NCI-H1930 (cell line): ENCODE measurements around the gene SEC31B.

Source experiments
- DNase-seq, 2 experiments: peaks; one replicate each; lab custom pipeline; 2025; lab: John Stamatoyannopoulos, UW

The SEC31B gene

GRCh38 chr10:100528123-100528886 is 8.6 kb upstream of the SEC31B start:
- no peak for DNase-seq

DNA sequence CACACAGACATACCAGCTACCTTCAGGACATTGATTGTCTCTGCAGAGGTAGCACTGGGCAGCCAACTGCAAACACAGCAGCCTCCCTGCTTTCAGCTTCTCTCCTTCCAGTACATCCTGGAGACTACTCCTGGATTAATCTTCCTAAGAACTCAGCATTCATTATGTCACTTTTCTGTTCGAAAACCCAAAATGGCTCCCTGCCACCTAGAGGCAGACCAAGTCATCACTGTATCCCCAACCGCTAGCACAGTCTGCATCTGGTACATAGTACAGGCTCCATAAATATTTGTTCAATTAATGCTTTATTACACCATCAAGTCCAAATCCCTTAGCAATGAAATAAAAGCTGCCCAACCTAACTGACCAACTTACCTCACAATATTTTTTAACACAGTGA is 5.0 kb upstream of the SEC31B start:
- DNase-seq, result no peak

- DNase-seq, result no peak
Observed at GRCh38 chr10:100524206-100524605, 4.5 kb upstream of the SEC31B start.

GRCh38 chr10:100522945-100523344 is 3.3 kb upstream of the SEC31B start:
- DNase-seq, result no peak

DNA sequence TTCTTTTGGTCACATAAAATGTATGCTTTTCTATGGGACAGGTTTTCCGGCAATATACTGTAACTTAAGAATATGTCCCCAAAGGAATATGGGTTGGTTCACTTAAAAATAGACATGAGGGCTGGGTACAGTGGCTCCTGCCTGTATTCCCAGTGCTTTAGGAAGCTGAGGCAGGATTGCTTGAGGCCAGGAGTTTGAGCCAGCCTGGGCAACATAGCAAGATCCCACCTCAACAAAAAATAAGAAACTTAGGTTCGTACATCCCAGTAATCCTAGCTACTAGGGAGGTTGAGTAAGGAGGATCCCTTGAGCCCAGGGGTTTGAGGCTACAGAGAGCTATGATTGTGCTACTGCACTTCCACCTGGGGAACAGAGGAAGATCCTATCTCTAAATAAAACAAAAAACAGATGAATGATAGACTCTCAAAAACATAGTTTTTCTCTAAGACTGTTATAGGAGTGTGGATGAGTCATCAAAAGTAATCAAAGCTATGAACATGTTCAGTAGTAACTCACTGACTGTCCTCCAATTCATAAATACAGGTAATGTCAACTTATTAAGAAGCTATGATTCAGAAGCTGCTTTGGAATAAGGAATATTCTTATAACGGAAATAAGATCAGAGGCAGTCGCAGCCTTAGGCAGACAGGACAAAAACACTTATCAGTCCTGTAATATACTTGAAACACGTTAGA is 2.6 kb upstream of the SEC31B start:
- no peak for DNase-seq

- DNase-seq, result no peak
Observed at GRCh38 chr10:100520811-100521210, 1.1 kb upstream of the SEC31B start.

DNA sequence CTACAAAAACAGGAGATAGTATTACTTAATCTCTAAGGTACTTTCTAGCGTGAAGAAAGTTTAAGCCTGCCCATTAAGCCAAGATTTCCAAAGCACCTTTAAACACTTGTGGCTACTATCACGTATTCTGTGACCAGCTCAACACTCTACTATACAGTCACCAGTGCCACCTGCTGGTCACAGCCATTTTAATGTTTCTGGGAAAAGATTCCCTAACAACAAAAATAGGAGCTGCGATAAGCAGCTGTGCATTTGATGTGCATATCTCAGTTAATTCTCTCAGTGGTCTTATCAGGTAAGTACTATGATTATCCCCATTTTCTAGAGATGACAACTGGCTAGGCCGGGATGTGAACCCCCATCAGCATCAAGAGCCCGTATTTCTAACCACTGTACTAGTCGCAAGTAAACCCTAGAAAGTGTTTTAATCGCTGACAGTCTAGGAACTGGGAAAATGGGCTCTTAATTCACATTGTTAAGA is 860 bp downstream of the SEC31B start:
- peak in 1 of 2 experiments; percentile 20 for DNase-seq

DNA sequence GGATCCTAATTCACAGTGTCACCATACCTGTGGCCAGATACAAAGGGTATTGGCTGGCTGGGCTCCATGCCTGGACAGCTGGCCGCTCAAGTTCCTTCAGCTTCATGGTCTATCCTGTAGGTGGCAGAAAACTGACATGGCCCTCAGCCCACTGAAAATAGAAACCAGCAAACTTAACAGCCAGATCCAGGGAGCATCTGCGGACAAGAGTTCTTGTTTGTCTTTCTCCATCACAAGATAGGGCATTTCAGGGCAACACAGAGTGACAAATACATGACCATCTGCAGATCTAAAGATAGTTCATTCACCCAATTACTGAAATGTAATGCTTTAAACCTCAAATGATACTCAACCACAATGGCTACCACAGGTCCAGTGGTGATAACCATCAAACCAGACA is 2.8 kb downstream of the SEC31B start:
- DNase-seq, result peak in 1 of 2 experiments; percentile 2

DNA sequence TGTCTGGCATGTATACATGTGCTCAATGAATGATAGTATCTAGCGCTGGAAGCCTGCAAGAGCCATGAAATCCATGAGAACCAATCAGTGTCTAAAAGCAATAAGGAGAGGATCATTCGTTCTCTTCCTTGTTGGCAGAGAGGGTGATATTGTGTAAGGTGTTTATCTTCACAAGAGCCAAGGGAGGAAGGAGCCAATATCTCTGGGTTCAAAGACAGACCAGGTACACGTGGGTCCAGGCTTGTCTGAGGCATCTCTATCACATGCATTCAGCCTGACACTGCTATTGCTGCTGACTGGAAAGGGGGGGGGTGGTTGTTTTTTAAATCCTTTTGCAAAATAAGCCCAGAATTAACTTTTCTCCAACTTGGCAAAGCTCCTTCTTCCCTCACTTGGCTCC is 4.0 kb downstream of the SEC31B start:
- DNase-seq, result no peak

DNA sequence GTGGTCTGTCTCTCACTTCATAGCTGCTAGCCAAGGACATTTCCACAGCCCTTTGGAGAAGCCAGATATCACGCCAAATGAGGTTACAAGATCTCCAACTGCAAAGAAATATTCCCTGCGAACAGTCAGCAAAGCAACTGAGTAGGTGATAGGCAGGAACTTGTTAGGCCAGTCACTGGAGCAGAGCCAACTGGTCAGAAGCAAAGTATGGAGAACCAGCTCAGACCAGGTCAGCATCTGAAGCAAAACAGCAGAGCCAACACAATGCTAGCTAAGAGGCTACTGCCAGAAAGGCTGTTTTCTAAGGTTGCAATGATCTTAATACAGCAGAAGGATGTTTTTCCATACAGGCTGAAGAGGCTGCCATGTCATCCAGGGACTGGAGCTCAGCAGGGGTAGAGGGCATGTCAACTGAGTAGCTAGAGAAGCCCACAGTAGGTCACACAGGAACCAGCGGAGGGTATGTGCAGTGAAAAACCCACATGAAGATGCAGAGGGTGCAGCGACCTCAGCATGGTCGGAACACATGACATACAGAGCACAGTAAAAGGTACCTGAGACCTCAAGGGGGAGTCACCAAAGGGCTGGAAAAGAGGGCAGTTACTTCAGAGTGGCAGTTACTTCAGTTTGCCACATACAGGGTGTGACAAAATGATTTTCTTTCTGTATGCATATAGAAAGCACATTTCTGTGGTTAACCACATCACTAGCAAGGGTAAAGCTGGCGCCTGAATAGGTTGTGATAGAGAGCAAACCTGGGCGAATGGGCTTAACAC is 8.9 kb downstream of the SEC31B start:
- DNase-seq, result no peak

DNA sequence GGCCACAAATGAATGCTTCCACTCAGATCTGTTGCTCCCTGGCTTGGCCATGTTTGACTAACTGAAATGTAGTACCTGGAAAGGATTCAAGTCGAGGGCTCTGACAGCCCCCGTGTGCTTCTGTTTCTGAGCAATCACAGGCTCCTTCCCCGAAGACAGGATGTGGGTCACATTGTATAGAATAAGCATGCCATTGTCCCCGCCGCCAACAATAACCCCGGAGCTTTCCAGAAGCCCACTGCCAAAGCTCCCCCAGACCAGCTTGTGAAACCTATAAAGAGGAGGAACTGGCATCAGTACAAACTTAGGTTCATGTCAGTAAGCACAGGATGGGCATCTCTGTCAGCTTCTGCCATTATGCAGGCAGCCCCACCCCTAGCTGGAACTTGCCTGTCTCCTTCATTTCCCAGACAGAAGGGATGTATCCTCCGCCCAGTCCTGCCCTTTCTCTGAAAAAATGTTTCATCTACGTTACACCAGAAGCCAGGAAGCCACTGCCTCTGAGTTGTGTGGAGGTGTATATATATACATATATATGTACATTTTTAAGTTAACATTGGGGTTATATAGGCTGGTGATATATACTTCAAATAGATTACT is 10.3 kb downstream of the SEC31B start:
- DNase-seq, result no peak

- DNase-seq, result peak in 1 of 2 experiments; percentile 17
Observed at GRCh38 chr10:100508691-100509150, 10.9 kb downstream of the SEC31B start.

GRCh38 chr10:100508266-100508665 is 11.4 kb downstream of the SEC31B start:
- DNase-seq, result no peak

DNA sequence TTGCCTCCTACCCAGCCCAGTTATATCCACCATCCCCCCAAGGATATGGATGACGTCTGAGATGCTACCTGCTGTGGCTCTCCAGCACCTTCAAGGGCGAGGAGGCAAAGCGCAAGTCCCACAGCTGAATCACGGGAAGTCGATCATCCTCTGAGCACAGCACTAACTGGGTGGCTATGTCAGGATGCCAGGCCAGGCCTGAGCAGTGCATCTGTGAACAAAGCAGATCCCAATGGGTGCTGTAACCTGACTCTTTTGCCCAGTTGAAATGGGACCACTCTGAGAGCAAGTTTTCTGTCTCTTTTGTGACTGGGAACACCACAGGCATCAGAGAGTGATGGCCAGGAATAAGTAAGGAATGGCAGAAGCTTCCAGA is 12.3 kb downstream of the SEC31B start:
- DNase-seq, result no peak

GRCh38 chr10:100506596-100507356 is 12.9 kb downstream of the SEC31B start:
- DNase-seq, result no peak

GRCh38 chr10:100505164-100505563 is 14.5 kb downstream of the SEC31B start:
- DNase-seq, result no peak

- DNase-seq, result no peak
Observed at GRCh38 chr10:100504096-100504495, 15.6 kb downstream of the SEC31B start.

DNA sequence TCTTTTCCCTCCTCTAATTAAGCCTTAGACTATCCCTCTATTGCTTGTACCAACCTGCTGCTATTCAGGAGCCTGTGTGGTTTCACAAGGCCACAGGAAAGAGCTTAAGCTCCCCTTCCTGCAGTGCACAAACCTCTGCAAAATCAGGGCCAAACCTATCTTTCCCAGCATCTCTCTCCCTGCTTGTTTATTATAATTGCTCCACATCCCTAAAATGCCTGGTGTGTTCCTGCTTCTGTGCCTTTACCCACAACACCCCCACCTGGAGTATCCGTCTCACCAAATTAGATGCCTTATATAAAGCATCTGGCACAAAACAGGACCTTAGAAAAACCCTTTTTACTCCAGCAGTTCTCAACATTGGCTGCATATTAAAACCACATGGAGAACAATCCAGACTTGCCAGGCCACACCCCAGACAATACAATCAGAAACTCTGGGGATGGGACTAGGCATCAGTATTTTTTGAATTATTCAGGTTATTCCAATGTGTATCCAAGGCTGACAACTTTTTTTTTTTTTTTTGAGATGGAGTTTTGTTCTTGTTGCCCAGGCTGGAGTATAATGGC is 16.7 kb downstream of the SEC31B start:
- no peak for DNase-seq

DNA sequence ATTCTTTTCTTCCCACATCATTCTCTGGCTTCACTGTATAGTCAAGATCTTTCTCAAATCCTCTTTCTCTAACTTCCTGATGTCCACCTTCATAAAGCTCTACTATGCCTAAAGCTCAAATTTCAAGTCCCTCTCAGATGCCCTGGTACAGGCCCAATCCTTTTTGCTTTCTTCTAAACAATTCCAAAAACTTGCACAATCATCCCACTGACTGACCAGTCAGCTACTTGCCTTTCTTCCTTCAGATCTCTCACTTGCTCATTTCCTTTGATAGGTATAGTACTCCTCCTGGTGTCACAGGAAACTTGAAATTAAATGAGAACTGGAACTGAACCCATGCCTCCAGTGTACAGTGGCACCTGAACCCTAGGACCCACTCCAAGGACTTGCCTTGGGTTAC is 18.2 kb downstream of the SEC31B start:
- no peak for DNase-seq

- DNase-seq, result no peak
Observed at GRCh38 chr10:100498059-100498458, 21.6 kb downstream of the SEC31B start.

DNA sequence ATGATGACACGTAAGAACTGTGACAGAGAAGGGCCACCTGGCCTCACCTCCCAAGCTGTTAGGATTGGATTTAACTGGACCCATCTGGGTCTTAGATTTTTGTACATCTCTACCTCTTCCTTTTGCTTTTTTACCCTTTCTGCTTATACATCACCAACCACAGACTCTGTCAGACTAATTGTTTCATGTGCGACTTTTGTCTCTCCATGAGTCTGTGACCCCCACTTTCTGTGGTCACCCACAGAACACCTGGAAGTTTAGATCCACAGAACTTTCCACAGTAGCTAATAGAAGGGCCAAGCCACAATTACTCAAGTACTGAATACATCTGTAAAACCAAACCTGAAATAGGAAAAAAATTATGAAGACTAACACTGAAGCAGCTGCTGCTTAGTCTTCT is 23.1 kb downstream of the SEC31B start:
- no peak for DNase-seq
